SK-N-MC (cell line): Measurements from ENCODE around the gene PLOD1.

Experiments used
- EZH2 ChIP-seq: fragments of 200-600 bp; sonication (generic); IDR thresholded peaks from one replicate; pipeline ENCODE4 v1.6.1; 2017; ENCODE audit warnings: antibody characterized with exemption
- FOXP2 ChIP-seq: optimal IDR thresholded peaks from 2 replicates; pipeline ENCODE3; 2011; ENCODE audit warnings: mild to moderate bottlenecking, moderate library complexity; ENCODE audit not compliant: insufficient read depth; ENCODE audit errors: extremely low read length, control extremely low read depth
- POLR2AphosphoS5 ChIP-seq: IDR thresholded peaks from 2 replicates; pipeline ENCODE4 v1.6.1; 2012; ENCODE audit warnings: mild to moderate bottlenecking, low read depth, low read length, borderline replicate concordance

DNA sequence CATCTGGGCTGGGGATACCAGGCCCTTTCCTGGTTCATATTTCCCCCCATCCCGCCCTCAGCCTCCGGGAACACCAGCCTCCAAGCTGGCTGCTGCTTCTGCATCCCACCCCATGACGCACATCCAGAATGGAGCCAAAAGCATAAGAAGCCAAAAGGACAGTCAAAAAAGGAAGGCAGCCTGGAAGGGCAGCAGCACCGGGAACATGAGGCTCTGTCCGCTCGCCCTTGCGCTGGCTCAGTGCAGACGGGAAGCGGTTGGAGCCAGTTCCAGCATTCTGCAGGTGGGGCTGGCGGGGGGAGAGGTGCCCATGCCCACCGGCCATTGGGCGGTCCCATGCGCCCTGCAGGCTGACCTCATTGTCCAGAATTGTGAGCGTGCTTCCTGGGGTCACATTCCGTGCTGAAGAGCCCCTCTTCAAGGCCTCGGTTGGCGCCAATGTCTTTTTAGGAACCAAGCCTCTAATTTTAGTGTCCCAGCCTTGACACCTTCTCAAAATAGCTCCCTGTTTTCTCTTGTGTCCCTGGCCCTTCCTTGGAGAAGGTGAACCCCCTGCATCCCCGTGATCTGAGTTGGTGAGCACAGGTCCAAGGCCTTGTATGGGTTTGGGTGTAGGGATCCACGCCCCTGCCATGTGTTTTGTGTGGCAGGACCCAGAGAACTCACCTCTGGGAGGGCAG lies 47.4 kb upstream of the PLOD1 start:
- TF ChIP-seq EZH2: no peak
- no peak for TF ChIP-seq POLR2AphosphoS5
- TF ChIP-seq FOXP2: no peak
